CD14-positive monocyte (primary cell): ENCODE measurements around the gene CTNNA3. TPM values are rescaled to one million over a fixed set of nuclear protein-coding genes. Genes with fewer than 3 reads are reported as not detected.

Experiments used
- DNase-seq, 3 donors: peaks; one replicate each; pipeline ENCODE4 v3.0.0-alpha.2; 2011 to 2022
- H2AFZ ChIP-seq: 2 replicates; pipeline ENCODE4 v1.6.0; 2012; ENCODE audit warnings: mild to moderate bottlenecking, low read depth, low read length, inconsistent platforms; ENCODE audit not compliant: insufficient read depth, poor library complexity, severe bottlenecking
- H3K27ac ChIP-seq, 2 donors: 1 replicate in 1 of 2; 2 replicates in 1 of 2; pipeline ENCODE4 v1.5.1; 2012 to 2013; ENCODE audit warnings: low read length in 2 of 2, control low read depth in 1 of 2, inconsistent platforms in 1 of 2, low read depth in 1 of 2, mild to moderate bottlenecking in 1 of 2
- H3K27me3 ChIP-seq, 2 donors: one replicate each; pipeline versions ENCODE4 v1.6.0 to v1.6.1; 2011 to 2013; ENCODE audit warnings: low read length in 2 of 2; ENCODE audit not compliant: control insufficient read depth in 2 of 2, insufficient read depth in 2 of 2
- H3K36me3 ChIP-seq, 2 donors: replicated peaks in 1 of 2; 1 replicate in 1 of 2; 2 replicates in 1 of 2; pipeline versions ENCODE4 v1.5.1 to v1.6.1; 2012 to 2013; ENCODE audit warnings: low read length in 2 of 2, control low read depth in 1 of 2, inconsistent platforms in 1 of 2, mild to moderate bottlenecking in 1 of 2; ENCODE audit not compliant: insufficient read depth in 2 of 2, control insufficient read depth in 1 of 2
- H3K4me1 ChIP-seq, 2 donors: 1 replicate in 1 of 2; 2 replicates in 1 of 2; pipeline versions ENCODE4 v1.5.1 to v1.6.1; 2012 to 2013; ENCODE audit warnings: low read length in 2 of 2, control low read depth in 1 of 2, inconsistent platforms in 1 of 2, mild to moderate bottlenecking in 1 of 2, moderate library complexity in 1 of 2; ENCODE audit not compliant: insufficient read depth in 2 of 2, control insufficient read depth in 1 of 2
- H3K4me2 ChIP-seq: replicated peaks from 2 replicates; pipeline ENCODE3; 2012; ENCODE audit warnings: low read length, moderate library complexity, mild to moderate bottlenecking; ENCODE audit not compliant: poor library complexity, severe bottlenecking; ENCODE audit errors: extremely low read depth
- H3K4me3 ChIP-seq, 3 experiments: fragments of 200-600 bp in 1 of 3; sonication (generic) in 1 of 3; replicated peaks in 1 of 3; 1 replicate in 2 of 3; 2 replicates in 1 of 3; pipeline ENCODE4 v1.5.1; 2011 to 2013; ENCODE audit warnings: low read length in 3 of 3, mild to moderate bottlenecking in 3 of 3, control low read depth in 2 of 3, low read depth in 2 of 3, inconsistent platforms in 1 of 3, moderate library complexity in 1 of 3
- H3K79me2 ChIP-seq: 2 replicates; pipeline ENCODE4 v1.6.0; 2012; ENCODE audit warnings: mild to moderate bottlenecking, control low read depth, inconsistent platforms, low read length, moderate library complexity; ENCODE audit not compliant: insufficient read depth
- H3K9ac ChIP-seq: 2 replicates; pipeline ENCODE4 v1.6.0; 2017; ENCODE audit warnings: low read length, mild to moderate bottlenecking; ENCODE audit not compliant: insufficient read depth, poor library complexity, severe bottlenecking
- H3K9me3 ChIP-seq, 2 donors: replicated peaks in 1 of 2; 1 replicate in 1 of 2; 2 replicates in 1 of 2; pipeline versions ENCODE4 v1.5.1 to v1.6.1; 2012 to 2013; ENCODE audit warnings: low read length in 2 of 2, control low read depth in 1 of 2; ENCODE audit not compliant: control insufficient read depth in 1 of 2, insufficient read depth in 1 of 2
- H4K20me1 ChIP-seq: 2 replicates; pipeline ENCODE4 v1.6.0; 2012; ENCODE audit warnings: mild to moderate bottlenecking, low read length, control low read depth, moderate library complexity; ENCODE audit not compliant: insufficient read depth
- H3K27ac Mint-ChIP-seq, 7 donors: one replicate each; pipeline ENCODE4 v1.8.0; 2020; ENCODE audit warnings: mild to moderate bottlenecking in 7 of 7, mixed read lengths in 7 of 7, moderate library complexity in 6 of 7, inconsistent platforms in 2 of 7
- H3K27me3 Mint-ChIP-seq, 3 donors: one replicate each; pipeline ENCODE4 v1.8.0; 2021 to 2022; ENCODE audit warnings: low read depth in 3 of 3, mild to moderate bottlenecking in 3 of 3, mixed read lengths in 3 of 3, moderate library complexity in 3 of 3, inconsistent platforms in 1 of 3
- H3K36me3 Mint-ChIP-seq, 2 donors: one replicate each; pipeline ENCODE4 v1.8.0; 2020; ENCODE audit warnings: mixed read lengths in 2 of 2, inconsistent platforms in 1 of 2, mild to moderate bottlenecking in 1 of 2
- H3K4me1 Mint-ChIP-seq: one replicate; pipeline ENCODE4 v1.8.0; 2020; ENCODE audit warnings: mild to moderate bottlenecking, mixed read lengths
- H3K4me3 Mint-ChIP-seq, 2 donors: one replicate each; pipeline ENCODE4 v1.8.0; 2020; ENCODE audit warnings: mild to moderate bottlenecking in 2 of 2, mixed read lengths in 2 of 2, moderate library complexity in 1 of 2
- H3K9me3 Mint-ChIP-seq, 7 donors: one replicate each; pipeline ENCODE4 v1.8.0; 2020 to 2022; ENCODE audit warnings: mixed read lengths in 7 of 7, mild to moderate bottlenecking in 6 of 7, moderate library complexity in 6 of 7, inconsistent platforms in 2 of 7
- WGBS: methylation state at CpG from one replicate; pipeline ENCODE4 v1.1.5; 2013; ENCODE audit warnings: missing lambda C conversion rate; ENCODE audit not compliant: insufficient coverage; 5-methylcytosine and 5-hydroxymethylcytosine counted together
- intact Hi-C, 2 donors: fragments of 100-400 bp; cut with micrococcal nuclease; formaldehyde crosslinking; loops; one replicate each; pipeline versions ENCODE4 v1.15.0 to v1.15.1; 2023
- polyA plus RNA-seq, 3 donors: library from polyadenylated mRNA; depleted of rRNA in 1 of 3; unstranded in 2 of 3; stranded (reverse) in 1 of 3; fragments of 300-500 nt in 2 of 3; fragments of >200 nt in 1 of 3; fragmentation: Illumina TruSeq in 2 of 3; gene quantifications; 1 replicate in 2 of 3; 2 replicates in 1 of 3; pipeline ENCODE4 v1.2.3, GENCODE V29; 2012 to 2021
- TF ChIP-seq, protein P1 (sequence below): fragments of 200-600 bp; IDR thresholded peaks from one replicate; pipeline ENCODE4 v1.8.0; 2022; ENCODE audit warnings: antibody characterized with exemption, mild to moderate bottlenecking

CTNNA3 gene
- polyA plus RNA-seq, 3 donors, result not detected

DNA sequence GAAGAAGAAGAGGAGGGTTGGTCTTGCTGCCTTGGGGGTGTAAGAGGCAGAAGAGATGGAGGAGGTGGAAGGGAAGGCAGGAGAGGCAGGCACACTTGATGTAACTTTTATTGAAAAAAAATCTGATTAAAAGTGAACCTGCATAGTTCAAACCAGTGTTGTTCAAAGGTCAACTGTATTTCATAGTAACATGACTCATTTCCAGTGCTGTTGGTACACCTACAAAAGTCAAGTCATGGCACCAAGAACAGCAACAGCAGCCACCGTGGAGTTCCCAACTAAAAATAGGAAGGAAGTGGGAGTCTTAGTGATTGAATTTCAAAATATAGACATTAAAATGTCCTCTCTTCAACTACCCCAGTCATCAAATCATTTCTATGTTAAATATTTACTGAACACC, 88.5 kb downstream of the CTNNA3 start:
- no peak for DNase-seq
- no peak overlapping the region for H3K27ac ChIP-seq
- H3K9me3 ChIP-seq, result no peaks in the 10 kb centered on the region
- no CpG with 5 or more reads among the region's 1 CpG for WGBS
- no peaks in the 10 kb centered on the region for H3K27me3 ChIP-seq
- Mint-ChIP-seq H3K4me1 (no peaks in the 10 kb centered on the region), H3K4me3 (no peak overlapping the region), H3K9me3 (peaks cover 0 to 4% (median 0%) of the 10 kb centered on the region in 7 donors), H3K27ac (no peak overlapping the region), H3K27me3 (peaks cover 0 to 5% (median 0%) of the 10 kb centered on the region in 3 donors), H3K36me3 (no peaks in the 10 kb centered on the region)
- TF ChIP-seq, protein P1, sequence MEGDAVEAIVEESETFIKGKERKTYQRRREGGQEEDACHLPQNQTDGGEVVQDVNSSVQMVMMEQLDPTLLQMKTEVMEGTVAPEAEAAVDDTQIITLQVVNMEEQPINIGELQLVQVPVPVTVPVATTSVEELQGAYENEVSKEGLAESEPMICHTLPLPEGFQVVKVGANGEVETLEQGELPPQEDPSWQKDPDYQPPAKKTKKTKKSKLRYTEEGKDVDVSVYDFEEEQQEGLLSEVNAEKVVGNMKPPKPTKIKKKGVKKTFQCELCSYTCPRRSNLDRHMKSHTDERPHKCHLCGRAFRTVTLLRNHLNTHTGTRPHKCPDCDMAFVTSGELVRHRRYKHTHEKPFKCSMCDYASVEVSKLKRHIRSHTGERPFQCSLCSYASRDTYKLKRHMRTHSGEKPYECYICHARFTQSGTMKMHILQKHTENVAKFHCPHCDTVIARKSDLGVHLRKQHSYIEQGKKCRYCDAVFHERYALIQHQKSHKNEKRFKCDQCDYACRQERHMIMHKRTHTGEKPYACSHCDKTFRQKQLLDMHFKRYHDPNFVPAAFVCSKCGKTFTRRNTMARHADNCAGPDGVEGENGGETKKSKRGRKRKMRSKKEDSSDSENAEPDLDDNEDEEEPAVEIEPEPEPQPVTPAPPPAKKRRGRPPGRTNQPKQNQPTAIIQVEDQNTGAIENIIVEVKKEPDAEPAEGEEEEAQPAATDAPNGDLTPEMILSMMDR, result no peak
- no peaks in the 10 kb centered on the region for H3K36me3 ChIP-seq
- no peak overlapping the region for H3K4me3 ChIP-seq
- H3K79me2 ChIP-seq, result no peaks in the 10 kb centered on the region
- H4K20me1 ChIP-seq, result no peaks in the 10 kb centered on the region
- H3K4me2 ChIP-seq, result no peak overlapping the region
- no peak overlapping the region for H2AFZ ChIP-seq
- intact Hi-C loops, result no loop called here
- no peaks in the 10 kb centered on the region for H3K4me1 ChIP-seq
- no peak overlapping the region for H3K9ac ChIP-seq

DNA sequence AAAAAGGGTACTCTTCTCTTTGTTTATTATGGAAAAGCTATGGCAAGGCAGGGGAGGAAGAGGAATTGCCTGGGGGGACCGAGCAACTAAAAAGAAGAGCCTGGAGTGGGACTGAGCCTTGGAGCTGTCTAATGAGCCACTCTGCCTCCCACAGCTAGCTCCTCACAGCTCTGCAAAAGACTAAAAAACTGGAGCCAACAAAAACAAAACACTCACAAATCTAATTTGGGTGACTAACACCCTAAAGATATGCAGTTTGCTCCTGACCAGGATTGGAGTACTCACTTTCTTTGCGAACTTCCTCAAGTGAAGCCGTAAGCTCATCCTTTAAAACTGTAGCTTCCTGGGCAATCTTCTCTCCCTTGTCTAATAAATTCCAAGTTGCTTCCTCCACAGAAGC, 89.4 kb downstream of the CTNNA3 start:
- 84% methylated on average over 3 of the region's 3 CpGs for WGBS
- no peak overlapping the region for H3K4me2 ChIP-seq
- no peak overlapping the region for H2AFZ ChIP-seq

More for the DNA sequence above, 89.4 kb downstream of the CTNNA3 start:
- H3K4me1 ChIP-seq, result no peaks in the 10 kb centered on the region
- no peaks in the 10 kb centered on the region for H3K79me2 ChIP-seq
- no peak overlapping the region for H3K9ac ChIP-seq
- Mint-ChIP-seq H3K27ac (no peak overlapping the region), H3K27me3 (peaks cover 0 to 5% (median 1%) of the 10 kb centered on the region in 3 donors), H3K4me1 (no peaks in the 10 kb centered on the region), H3K9me3 (peaks cover 0 to 4% (median 0%) of the 10 kb centered on the region in 7 donors), H3K4me3 (no peak overlapping the region), H3K36me3 (no peaks in the 10 kb centered on the region)
- TF ChIP-seq, protein P1, result no peak
- no peaks in the 10 kb centered on the region for H3K9me3 ChIP-seq
- intact Hi-C loops, result no loop called here
- no peak for DNase-seq
- H3K27ac ChIP-seq, result no peak overlapping the region
- no peak overlapping the region for H3K4me3 ChIP-seq
- no peaks in the 10 kb centered on the region for H3K36me3 ChIP-seq
- H3K27me3 ChIP-seq, result no peaks in the 10 kb centered on the region
- H4K20me1 ChIP-seq, result no peaks in the 10 kb centered on the region
